ENCODE data around the gene ADAM10.

- TF ChIP-seq POLR2AphosphoS5 (IDR thresholded peaks at IDR 0.05; ENCODE audit: low read depth, low read length) (no peak; the same call in 1 of the 2 replicates), POLR2A (IDR thresholded peaks at IDR 0.05; ENCODE audit: low read depth, low read length) (no peak; the same call in 1 of the 2 replicates)
These were observed 515 bp downstream of the ADAM10 start for GRCh38 chr15:58748852-58749531.

Measured in GM12892 (cell line).